Renal cortical epithelial cell (primary cell): Measurements from ENCODE around the gene KAT7. TPM values are rescaled to one million over a fixed set of nuclear protein-coding genes. Genes with fewer than 3 reads are reported as not detected.

Experiments used
- DNase-seq: peaks from one replicate; pipeline ENCODE4 v3.0.0-alpha.2; 2011; ENCODE audit warnings: low read depth
- total RNA-seq: library from RNA; depleted of rRNA; stranded (reverse); fragments of >200 nt; gene quantifications from 2 replicates; pipeline ENCODE4 v1.2.3, GENCODE V29; 2014

The KAT7 gene
- total RNA-seq, 1 donor from 2014 or later: 47.6 TPM

DNA sequence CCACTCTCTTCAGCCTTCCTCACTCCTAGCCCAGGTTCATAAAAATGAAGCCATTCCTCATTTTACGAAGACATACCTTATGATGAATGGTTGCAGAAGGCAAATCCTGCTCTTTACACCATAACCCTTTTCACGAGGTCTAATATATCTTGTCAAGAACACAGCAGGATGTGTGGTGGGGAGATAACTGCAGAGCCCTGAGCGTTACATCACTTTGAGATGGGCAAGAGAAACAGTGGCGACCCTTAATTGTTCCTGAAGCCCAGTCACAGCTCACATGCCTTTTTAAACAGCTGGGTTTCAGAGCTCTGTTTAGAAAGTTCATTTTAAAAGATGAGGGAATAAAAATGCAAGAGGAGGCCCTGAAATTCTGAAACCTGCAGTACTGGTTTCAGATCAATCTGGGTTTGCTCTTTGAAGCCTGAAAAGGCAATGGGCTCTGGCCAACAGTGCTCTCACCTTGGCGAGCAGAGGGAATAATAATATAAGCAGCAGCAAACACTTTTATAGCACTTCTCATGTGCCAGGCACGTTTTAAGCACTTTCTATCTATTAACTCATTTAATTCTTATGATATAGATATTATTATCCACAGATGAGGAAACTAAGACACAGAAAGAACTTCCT is 27.4 kb upstream of the KAT7 start:
- DNase-seq: no peak

DNA sequence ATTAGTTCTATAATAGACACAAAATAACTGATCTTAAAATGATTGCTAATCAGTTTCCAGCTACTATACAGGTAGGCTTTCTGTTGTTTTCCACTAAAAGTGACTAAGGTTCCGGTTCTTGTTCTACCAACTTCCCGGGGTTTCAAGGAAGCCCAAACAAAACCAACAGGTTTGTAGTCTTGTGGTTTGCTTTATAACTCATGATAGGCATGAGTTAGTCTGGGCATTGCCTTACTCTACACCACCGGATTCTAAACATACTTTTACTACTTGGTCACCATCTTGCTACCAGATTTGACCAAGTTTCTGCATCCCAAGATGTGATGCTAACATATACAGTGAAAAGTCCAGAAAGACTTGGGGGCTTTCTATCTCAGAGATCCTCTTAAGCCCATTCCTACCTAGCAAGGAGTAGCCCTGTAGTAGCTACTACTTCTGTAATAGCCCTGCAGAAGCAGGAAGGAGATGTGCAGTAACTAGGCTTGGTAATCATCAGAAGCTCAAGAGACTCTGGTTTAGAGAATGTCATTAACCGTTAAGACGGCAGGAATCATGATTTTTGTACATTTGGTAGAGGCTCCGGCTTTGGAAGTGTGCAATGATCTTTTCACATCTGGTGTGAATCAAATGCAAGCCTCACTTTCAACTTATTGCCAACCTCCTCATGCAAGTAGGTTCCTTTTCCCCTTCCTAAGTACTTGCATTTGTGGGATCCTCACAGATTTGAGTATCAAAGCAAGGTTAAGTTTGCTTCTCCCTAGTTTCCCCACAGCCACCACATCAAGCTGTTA is 26.1 kb upstream of the KAT7 start:
- DNase-seq: peak; percentile 43

DNA sequence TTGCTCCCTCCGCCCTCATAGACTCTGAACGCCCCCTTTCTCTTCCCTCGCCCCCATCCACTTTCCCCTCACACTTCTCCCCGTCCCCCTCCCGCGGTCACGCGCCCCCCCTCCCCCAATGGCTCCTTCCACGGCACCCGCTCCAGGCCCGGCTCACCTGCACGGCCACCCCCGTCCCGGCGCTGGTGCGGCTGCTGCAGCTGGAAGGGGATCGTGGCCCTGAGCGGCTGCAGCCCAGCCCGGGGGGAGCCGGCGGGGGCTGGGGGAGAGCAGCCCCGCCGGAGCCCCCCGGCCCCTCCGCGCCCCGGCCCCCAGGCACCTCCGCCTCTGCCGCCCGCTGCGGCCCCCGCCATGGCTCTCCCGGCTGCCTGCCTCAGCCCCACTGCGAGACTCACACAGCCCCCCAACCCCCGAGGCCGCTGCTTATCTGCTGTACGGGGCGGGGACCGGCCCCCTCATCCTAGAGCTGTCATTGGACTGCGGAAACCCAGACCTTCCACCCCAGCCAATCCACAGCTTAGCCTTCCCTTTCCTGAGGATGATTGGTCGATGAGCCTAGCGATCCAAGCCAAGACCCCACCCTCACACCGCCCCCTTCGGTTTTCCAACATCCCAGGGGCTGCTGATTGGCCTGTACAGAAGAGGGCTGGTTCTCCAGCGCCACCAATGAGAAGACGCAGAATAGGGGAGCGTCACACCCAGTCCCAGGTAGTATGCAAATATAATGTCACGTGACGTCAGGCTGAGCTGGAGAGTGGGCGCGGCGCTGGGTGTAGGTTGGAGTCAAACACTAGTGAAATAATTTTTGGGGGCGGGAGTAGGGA is 24.5 kb upstream of the KAT7 start, which contains the start of gene FAM117A:
FAM117A (minus strand) TSS at position 397 of the 824 bp plus-strand sequence; CDS start at position 353, 44 bp downstream.
- peak; percentile 99 for DNase-seq

- no peak for DNase-seq
Observed at GRCh38 chr17:49764559-49765180, 23.8 kb upstream of the KAT7 start.

GRCh38 chr17:49766918-49767530 is 21.5 kb upstream of the KAT7 start:
- DNase-seq: no peak

GRCh38 chr17:49775546-49776260 is 12.8 kb upstream of the KAT7 start:
- peak; percentile 65 for DNase-seq

GRCh38 chr17:49776551-49777300 is 11.8 kb upstream of the KAT7 start:
- no peak for DNase-seq

DNA sequence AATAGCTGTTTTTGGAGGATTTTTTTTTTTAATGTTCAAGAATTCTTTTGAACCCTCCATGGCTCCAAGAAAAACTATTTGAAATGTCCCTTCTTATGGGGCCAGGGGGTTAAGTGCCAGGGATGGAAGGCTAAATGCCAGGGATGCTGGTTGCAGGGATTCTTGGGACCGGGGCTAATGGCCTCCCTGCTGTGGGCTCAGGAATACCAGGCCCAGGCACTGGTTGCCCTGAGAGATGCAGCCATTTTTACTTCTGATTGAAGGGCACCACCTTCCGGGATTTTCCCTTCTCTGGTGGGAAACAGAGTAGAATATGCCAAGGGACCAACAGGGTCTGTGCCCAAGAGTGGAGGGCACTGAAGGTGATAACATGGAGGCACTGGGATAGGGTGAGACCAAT is 10.9 kb upstream of the KAT7 start:
- no peak for DNase-seq

GRCh38 chr17:49779156-49779738 is 9.2 kb upstream of the KAT7 start:
- no peak for DNase-seq

DNA sequence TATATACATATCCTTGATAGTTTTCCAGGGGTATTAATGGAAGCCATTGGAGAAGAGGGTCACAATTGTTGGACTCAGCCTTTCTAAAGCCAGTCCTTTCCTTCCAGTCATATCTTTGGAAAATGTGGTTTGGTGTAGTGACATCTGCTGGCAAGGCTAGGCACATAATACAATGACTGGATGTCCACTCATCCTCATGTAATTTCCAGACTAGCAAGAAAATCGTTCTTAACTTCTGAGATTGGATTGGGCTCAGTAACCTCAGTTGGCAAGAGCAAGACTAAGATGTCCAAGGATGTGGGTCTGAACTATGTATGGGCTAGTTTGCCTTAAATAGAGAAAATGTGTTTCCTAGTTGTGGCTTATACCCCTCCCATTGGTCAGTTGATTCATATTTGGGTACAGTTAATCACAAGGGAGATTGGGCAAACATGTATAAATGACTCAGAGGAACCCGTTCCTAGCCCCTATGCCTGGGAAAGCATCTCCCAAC is 8.7 kb upstream of the KAT7 start:
- DNase-seq: peak; percentile 65

- no peak for DNase-seq
Observed at GRCh38 chr17:49783071-49783715, 5.3 kb upstream of the KAT7 start.

GRCh38 chr17:49783791-49784190 is 4.7 kb upstream of the KAT7 start:
- DNase-seq: no peak

DNA sequence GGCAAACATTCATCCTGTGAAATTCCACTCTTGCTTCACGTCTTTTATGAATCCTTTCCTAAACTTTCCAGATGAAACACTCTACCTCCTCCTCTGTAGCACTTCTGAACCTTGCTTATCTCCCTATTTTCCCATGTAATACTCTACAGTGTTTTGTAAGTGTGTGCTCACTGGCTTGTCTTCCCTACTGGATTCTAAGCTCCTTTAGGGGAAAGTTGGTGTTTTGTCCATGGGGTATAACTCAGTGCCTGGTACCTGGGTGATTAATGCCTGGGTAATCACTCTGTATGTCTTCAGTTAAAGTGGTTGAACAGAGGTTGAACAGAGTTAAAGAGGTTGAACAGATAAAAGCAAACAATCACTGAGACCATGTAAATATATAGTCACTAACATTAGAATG is 3.8 kb upstream of the KAT7 start:
- no peak for DNase-seq

DNA sequence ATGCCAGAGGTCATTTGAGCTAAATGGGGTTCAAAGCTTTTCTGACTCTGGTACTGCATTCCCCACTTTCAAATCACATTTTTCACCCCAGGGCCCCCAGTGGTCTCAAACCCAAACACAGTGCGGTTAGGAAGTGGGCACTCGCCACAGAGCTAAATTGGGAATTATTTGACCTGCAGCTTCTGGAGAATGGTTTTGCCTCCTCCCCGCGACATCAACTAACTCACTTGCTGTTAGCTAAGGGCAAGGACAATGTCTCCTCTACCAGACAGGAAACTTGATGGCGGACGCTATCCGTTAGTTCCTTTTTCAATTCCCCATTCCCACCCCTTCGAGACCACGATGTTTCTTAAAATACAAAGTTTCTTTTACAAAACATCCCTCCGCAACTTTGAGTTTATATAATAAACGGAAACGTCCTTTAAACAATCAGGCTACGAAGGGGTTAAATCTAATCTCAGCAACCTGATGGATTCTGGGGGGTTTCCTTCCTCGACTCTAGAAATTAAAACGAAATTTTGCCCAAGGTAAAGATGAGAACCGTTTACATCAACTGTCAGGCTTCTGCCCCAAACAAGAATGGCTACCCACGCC is 500 bp upstream of the KAT7 start:
- no peak for DNase-seq

- no peak for DNase-seq
Observed at GRCh38 chr17:49789243-49789578, 730 bp downstream of the KAT7 start.

GRCh38 chr17:49793309-49793708 is 4.8 kb downstream of the KAT7 start:
- no peak for DNase-seq

GRCh38 chr17:49795372-49795771 is 6.9 kb downstream of the KAT7 start:
- no peak for DNase-seq

GRCh38 chr17:49798182-49798581 is 9.7 kb downstream of the KAT7 start:
- no peak for DNase-seq

DNA sequence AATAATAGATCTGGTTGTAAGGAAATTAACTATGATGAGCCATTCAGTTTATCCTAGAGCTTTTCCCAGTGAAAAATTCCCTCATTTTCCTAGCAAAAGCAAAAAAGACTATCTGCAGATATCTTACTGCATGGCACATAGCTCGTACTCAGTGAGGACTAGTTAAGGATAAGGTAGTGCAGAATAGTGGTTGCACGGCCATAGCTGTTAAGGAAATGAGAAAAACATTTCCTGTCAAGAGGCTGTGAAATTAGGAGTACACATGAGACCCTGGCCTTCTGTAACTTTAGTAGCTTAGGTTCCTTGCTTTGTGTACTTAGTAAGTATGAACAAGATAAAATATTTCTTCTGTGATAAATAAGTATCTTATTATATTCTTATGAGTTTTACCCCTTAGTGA is 10.3 kb downstream of the KAT7 start:
- no peak for DNase-seq
